Measurements from ENCODE around the gene CABP7.

Gene CABP7

DNA sequence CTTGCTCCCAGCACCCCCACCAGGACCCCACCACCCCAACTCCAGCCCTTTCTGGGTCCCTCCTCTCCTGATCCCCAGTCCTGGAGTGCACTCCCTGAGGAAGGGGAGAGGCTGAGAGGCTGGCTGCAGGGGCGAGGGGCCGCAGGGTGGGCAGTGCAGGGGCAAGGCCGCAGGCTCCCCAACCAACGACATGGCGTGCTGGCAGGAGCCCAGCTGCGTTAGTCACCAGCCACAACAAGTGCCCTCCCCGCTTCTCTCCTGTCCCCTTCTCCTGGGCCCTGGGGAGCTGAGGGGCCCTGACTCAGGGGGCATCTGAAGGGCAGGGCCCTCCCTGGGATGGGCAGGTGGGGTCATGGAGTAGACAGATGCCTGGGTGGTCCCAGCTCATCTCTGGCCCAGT is 2.3 kb downstream of the CABP7 start:
- no peaks in the 10 kb centered on the region for H3K36me3 ChIP-seq (ENCODE audit: control insufficient read depth in 5 of 5, insufficient read depth in 5 of 5, low read length in 5 of 5)
- no peak overlapping the region for H3K27ac ChIP-seq (ENCODE audit: low read depth, low read length)
- H3K9ac ChIP-seq (ENCODE audit: low read length in 5 of 5), result no peak overlapping the region
- H3K9me3 ChIP-seq (ENCODE audit: control insufficient read depth in 5 of 5, low read length in 5 of 5), result no peaks in the 10 kb centered on the region
- peaks cover 29 to 62% (median 52%) of the 10 kb centered on the region in 5 donors for H3K27me3 ChIP-seq (ENCODE audit: control insufficient read depth in 5 of 5, insufficient read depth in 4 of 5, low read length in 5 of 5)
- no peak overlapping the region for H3K4me3 ChIP-seq (ENCODE audit: low read depth in 1 of 5, low read length in 5 of 5)
- H3K4me1 ChIP-seq (ENCODE audit: control insufficient read depth in 5 of 5, insufficient read depth in 5 of 5, low read length in 5 of 5), result peaks cover 0 to 6% (median 3%) of the 10 kb centered on the region in 5 donors

DNA sequence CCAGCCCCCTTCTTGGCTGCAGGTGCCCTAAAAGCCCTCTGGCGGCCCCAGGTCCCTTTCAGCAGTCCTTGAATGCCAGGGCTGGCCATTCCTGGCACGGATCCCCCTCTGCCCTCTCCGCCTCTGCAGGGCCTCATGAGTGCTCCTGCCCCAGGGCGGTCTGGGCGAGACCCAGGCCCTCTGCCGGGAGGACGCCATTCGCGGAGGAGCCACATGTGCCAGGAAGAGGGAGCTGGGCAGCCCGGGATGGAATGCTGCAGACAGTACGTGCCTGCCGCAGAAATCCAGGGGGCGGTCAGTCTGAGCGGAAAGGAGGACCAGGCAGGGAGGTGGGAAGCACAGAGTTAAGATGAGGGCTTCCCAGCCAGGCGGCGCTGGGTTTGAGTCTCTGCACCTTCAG is 2.8 kb downstream of the CABP7 start:
- Histone ChIP-seq H3K27ac (ENCODE audit: low read depth, low read length) (no peak overlapping the region), H3K4me1 (ENCODE audit: control insufficient read depth in 5 of 5, insufficient read depth in 5 of 5, low read length in 5 of 5) (peaks cover 0 to 7% (median 3%) of the 10 kb centered on the region in 5 donors), H3K36me3 (ENCODE audit: control insufficient read depth in 5 of 5, insufficient read depth in 5 of 5, low read length in 5 of 5) (no peaks in the 10 kb centered on the region), H3K4me3 (ENCODE audit: low read depth in 1 of 5, low read length in 5 of 5) (no peak overlapping the region), H3K9me3 (ENCODE audit: control insufficient read depth in 5 of 5, low read length in 5 of 5) (no peaks in the 10 kb centered on the region), H3K27me3 (ENCODE audit: control insufficient read depth in 5 of 5, insufficient read depth in 4 of 5, low read length in 5 of 5) (peaks cover 29 to 62% (median 50%) of the 10 kb centered on the region in 5 donors), H3K9ac (ENCODE audit: low read length in 5 of 5) (no peak overlapping the region)

DNA sequence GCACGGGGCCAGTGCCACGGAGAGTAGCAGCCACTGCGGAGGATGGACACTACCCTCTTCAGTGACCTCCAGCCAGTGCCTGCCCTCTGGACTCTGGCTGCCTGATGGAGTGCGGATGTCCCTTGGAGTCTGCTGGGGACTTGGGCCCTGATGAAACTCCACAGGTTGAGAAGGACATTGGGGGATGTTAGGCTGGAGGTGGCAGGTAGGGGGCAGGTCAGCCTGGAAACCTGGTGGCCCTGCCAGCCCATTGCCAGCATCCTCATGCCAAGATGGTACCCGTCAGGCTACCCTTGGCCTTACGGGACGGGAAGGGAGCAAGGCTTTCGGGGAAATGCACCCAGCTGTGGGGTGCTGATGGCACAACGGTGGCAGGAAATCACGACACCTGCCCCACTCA is 4.0 kb downstream of the CABP7 start:
- H3K27ac ChIP-seq (ENCODE audit: low read depth, low read length), result no peak overlapping the region
- H3K4me1 ChIP-seq (ENCODE audit: control insufficient read depth in 5 of 5, insufficient read depth in 5 of 5, low read length in 5 of 5), result peaks cover 0 to 7% (median 3%) of the 10 kb centered on the region in 5 donors
- no peaks in the 10 kb centered on the region for H3K36me3 ChIP-seq (ENCODE audit: control insufficient read depth in 5 of 5, insufficient read depth in 5 of 5, low read length in 5 of 5)
- H3K9me3 ChIP-seq (ENCODE audit: control insufficient read depth in 5 of 5, low read length in 5 of 5), result no peaks in the 10 kb centered on the region
- H3K27me3 ChIP-seq (ENCODE audit: control insufficient read depth in 5 of 5, insufficient read depth in 4 of 5, low read length in 5 of 5), result peaks cover 22 to 52% (median 43%) of the 10 kb centered on the region in 5 donors
- no peak overlapping the region for H3K9ac ChIP-seq (ENCODE audit: low read length in 5 of 5)
- H3K4me3 ChIP-seq (ENCODE audit: low read depth in 1 of 5, low read length in 5 of 5), result no peak overlapping the region

DNA sequence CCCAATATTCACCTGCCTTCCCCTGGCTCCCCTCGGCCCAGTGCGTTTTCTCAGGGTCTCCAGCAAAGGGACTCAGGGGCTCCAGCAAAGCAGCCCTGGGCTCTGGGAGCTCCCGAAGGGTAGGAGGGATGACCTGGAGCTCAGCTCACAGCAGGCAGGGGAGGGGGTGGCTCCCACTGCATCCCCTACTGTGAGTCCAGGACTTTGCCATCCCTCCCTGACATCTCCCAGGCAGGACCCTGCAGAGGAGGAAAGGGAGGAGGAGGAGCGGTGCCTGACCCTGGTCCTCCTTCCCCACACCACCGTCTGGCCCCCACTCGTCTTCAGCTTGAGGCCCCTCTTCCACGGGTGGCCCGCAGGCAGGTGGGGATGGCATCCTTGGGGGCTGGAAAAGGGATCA is 5.0 kb downstream of the CABP7 start:
- H3K9me3 ChIP-seq (ENCODE audit: control insufficient read depth in 5 of 5, low read length in 5 of 5), result no peaks in the 10 kb centered on the region
- H3K27me3 ChIP-seq (ENCODE audit: control insufficient read depth in 5 of 5, insufficient read depth in 4 of 5, low read length in 5 of 5), result peaks cover 13 to 43% (median 34%) of the 10 kb centered on the region in 5 donors
- no peak overlapping the region for H3K9ac ChIP-seq (ENCODE audit: low read length in 5 of 5)
- H3K4me3 ChIP-seq (ENCODE audit: low read depth in 1 of 5, low read length in 5 of 5), result no peak overlapping the region
- H3K4me1 ChIP-seq (ENCODE audit: control insufficient read depth in 5 of 5, insufficient read depth in 5 of 5, low read length in 5 of 5), result peaks cover 0 to 3% (median 0%) of the 10 kb centered on the region in 5 donors
- peaks cover 0 to 1% (median 0%) of the 10 kb centered on the region in 5 donors for H3K36me3 ChIP-seq (ENCODE audit: control insufficient read depth in 5 of 5, insufficient read depth in 5 of 5, low read length in 5 of 5)
- no peak overlapping the region for H3K27ac ChIP-seq (ENCODE audit: low read depth, low read length)

DNA sequence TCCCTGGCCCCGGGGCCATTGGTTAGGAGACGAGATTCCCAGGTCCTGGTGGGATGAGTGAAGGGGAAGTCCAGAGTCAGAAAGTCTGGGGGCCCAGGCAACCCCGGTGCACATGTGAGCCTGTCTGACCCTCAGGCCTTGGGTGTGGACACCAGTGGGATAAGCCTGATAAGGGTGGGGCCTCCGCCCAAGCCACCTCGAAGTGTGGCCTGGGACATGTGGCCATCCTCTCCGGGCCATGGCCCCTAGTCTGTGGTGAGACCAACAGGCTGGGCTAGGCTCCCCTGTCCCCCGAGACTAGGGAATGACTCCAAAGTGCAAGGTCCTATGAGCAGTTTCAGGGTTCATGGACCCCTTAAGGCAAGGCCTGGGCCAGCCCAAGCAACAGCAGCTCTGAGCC is 6.3 kb downstream of the CABP7 start:
- Histone ChIP-seq H3K4me1 (ENCODE audit: control insufficient read depth in 5 of 5, insufficient read depth in 5 of 5, low read length in 5 of 5) (peaks cover 0 to 3% (median 0%) of the 10 kb centered on the region in 5 donors), H3K9me3 (ENCODE audit: control insufficient read depth in 5 of 5, low read length in 5 of 5) (no peaks in the 10 kb centered on the region), H3K27me3 (ENCODE audit: control insufficient read depth in 5 of 5, insufficient read depth in 4 of 5, low read length in 5 of 5) (peaks cover 13 to 39% (median 31%) of the 10 kb centered on the region in 5 donors), H3K4me3 (ENCODE audit: low read depth in 1 of 5, low read length in 5 of 5) (no peak overlapping the region), H3K36me3 (ENCODE audit: control insufficient read depth in 5 of 5, insufficient read depth in 5 of 5, low read length in 5 of 5) (peaks cover 0 to 14% (median 8%) of the 10 kb centered on the region in 5 donors), H3K9ac (ENCODE audit: low read length in 5 of 5) (no peak overlapping the region), H3K27ac (ENCODE audit: low read depth, low read length) (no peak overlapping the region)

DNA sequence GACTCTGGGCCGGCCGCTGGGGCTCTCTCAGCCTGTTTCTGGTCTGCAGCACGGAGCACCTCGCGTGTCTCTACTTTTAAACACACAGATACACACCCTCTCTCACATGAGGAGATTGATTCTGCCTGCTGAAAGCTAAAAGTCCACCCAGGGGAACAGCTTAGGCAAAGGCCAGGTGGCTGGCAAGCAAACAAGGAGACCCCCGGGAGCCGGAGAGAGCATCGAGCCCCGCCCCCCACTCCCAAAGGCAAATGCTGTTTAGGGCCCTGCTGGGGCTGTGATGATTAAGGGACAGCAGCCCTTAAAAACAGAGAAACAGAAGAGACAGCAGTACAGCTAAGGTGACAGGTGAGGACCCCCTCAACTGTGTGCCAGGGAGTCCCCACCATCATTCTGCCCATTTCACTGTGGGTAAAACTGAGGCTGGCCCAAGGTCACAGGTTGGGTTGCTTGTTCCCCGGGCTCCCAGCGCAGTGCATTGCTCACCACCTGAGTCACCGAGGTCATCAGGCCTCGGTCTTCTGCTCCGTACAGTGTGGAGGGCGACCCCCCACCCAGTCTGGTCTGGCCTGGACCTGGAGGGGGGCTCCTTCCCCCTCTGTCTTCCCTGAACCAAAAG is 6.8 kb downstream of the CABP7 start:
- no peaks in the 10 kb centered on the region for H3K9me3 ChIP-seq (ENCODE audit: control insufficient read depth in 5 of 5, low read length in 5 of 5)
- no peak overlapping the region for H3K4me3 ChIP-seq (ENCODE audit: low read depth in 1 of 5, low read length in 5 of 5)
- H3K9ac ChIP-seq (ENCODE audit: low read length in 5 of 5), result no peak overlapping the region
- no peak overlapping the region for H3K27ac ChIP-seq (ENCODE audit: low read depth, low read length)
- peaks cover 8 to 34% (median 26%) of the 10 kb centered on the region in 5 donors for H3K27me3 ChIP-seq (ENCODE audit: control insufficient read depth in 5 of 5, insufficient read depth in 4 of 5, low read length in 5 of 5)
- H3K36me3 ChIP-seq (ENCODE audit: control insufficient read depth in 5 of 5, insufficient read depth in 5 of 5, low read length in 5 of 5), result peaks cover 0 to 18% (median 12%) of the 10 kb centered on the region in 5 donors
- H3K4me1 ChIP-seq (ENCODE audit: control insufficient read depth in 5 of 5, insufficient read depth in 5 of 5, low read length in 5 of 5), result peaks cover 0 to 3% (median 0%) of the 10 kb centered on the region in 5 donors

DNA sequence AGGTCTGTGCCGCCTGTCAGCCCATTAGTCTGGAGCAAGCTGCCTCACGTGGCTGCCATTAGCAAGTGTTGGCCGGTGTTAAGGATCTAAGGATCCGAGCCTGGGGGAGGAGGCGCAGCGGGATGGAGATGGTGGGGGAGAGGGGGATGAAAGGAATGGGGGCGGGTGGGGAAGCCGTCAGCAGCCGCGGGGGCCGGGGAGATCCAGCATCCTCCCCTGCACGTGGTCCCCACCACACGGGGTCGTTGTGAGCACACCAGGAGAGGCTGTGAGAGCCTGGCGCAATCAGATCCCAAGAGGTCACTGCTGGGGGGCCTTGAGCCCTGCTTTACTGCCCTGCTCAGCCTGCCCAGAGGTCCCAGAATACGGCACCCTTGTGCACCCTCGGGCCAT is 7.3 kb downstream of the CABP7 start:
- no peak overlapping the region for H3K27ac ChIP-seq (ENCODE audit: low read depth, low read length)
- H3K36me3 ChIP-seq (ENCODE audit: control insufficient read depth in 5 of 5, insufficient read depth in 5 of 5, low read length in 5 of 5), result peaks cover 0 to 18% (median 14%) of the 10 kb centered on the region in 5 donors
- no peak overlapping the region for H3K9ac ChIP-seq (ENCODE audit: low read length in 5 of 5)
- H3K4me3 ChIP-seq (ENCODE audit: low read depth in 1 of 5, low read length in 5 of 5), result no peak overlapping the region
- no peaks in the 10 kb centered on the region for H3K9me3 ChIP-seq (ENCODE audit: control insufficient read depth in 5 of 5, low read length in 5 of 5)
- peaks cover 0 to 3% (median 0%) of the 10 kb centered on the region in 5 donors for H3K4me1 ChIP-seq (ENCODE audit: control insufficient read depth in 5 of 5, insufficient read depth in 5 of 5, low read length in 5 of 5)
- peaks cover 7 to 29% (median 22%) of the 10 kb centered on the region in 5 donors for H3K27me3 ChIP-seq (ENCODE audit: control insufficient read depth in 5 of 5, insufficient read depth in 4 of 5, low read length in 5 of 5)

DNA sequence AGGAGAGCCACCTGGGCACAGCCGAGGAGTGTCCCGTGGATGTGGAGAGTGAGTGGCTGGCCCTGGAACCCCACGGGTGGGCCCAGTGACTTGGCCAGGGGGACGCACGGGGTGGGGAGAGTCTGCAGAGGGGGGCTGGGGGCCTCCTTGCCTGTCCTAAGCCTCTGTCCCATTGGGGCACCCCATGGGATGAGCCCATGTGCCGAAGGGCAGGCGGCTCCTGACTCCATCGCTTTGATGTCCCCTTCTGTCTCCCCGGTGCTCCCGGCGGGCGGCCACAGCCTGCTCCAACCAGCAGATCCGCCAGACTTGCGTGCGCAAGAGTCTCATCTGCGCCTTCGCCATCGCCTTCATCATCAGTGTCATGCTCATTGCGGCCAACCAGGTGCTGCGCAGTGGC is 9.4 kb downstream of the CABP7 start:
- Histone ChIP-seq H3K4me1 (ENCODE audit: control insufficient read depth in 5 of 5, insufficient read depth in 5 of 5, low read length in 5 of 5) (peaks cover 0 to 15% (median 4%) of the 10 kb centered on the region in 5 donors), H3K9me3 (ENCODE audit: control insufficient read depth in 5 of 5, low read length in 5 of 5) (no peaks in the 10 kb centered on the region), H3K9ac (ENCODE audit: low read length in 5 of 5) (no peak overlapping the region), H3K4me3 (ENCODE audit: low read depth in 1 of 5, low read length in 5 of 5) (no peak overlapping the region), H3K36me3 (ENCODE audit: control insufficient read depth in 5 of 5, insufficient read depth in 5 of 5, low read length in 5 of 5) (peaks cover 0 to 30% (median 18%) of the 10 kb centered on the region in 5 donors), H3K27me3 (ENCODE audit: control insufficient read depth in 5 of 5, insufficient read depth in 4 of 5, low read length in 5 of 5) (peaks cover 0 to 16% (median 7%) of the 10 kb centered on the region in 5 donors), H3K27ac (ENCODE audit: low read depth, low read length) (no peak overlapping the region)

DNA sequence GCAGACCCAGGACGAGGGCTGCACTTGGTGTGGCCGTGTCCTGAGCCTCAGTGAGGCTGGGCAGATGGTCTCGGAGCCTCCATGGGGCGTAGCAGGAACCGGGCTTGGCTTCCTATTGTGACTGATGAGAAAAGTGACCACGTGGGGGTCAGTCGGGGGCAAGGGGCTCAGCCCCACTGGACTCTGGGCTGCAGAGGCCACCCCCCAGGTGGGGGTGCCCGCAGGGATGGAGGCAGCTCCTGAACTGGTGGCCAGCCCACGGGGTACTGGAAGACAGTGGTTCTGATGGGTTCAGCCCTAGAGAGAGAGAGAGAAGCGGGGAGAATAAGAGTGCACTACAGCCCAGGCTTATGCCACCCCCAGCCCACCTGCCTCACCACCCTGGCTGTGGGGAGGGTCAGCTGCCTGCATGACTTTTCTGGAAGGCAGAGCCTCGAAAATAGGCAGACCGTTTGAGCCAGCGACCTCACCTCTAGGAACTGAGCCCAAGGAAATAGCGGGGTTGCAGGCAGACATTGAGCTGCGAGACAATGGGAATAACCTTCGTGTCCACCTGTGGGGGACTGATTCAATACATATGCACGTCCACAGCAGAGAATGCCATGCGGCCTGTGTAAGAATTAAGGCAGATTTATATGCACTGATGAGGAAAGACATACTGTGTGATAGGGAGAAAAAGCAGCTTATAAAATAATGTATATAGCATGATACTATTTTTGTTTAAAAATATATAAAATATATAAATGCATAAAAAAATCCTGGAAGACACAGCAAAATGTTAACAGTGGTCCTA is 11.5 kb downstream of the CABP7 start:
- peaks cover 0 to 44% (median 29%) of the 10 kb centered on the region in 5 donors for H3K36me3 ChIP-seq (ENCODE audit: control insufficient read depth in 5 of 5, insufficient read depth in 5 of 5, low read length in 5 of 5)

DNA sequence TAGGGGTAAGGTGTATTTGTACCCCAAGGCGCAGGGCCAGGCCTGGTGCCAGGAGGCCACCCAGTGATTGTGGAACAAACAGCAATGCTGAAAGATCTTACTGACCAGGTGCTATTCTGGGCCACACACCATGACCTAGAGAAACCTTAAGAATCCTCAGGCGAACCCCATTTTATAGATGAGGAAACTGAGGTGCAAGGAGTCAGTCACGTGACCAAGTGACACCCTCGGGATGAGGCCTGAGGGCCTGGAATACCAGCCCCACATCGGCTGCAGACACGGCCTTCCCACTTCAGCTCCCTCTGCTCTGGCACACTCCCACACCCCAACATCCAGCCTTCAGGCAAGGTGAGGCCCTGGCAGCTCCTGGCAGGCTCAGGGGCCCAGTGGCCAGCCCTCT is 13.1 kb downstream of the CABP7 start:
- Histone ChIP-seq H3K27me3 (ENCODE audit: control insufficient read depth in 5 of 5, insufficient read depth in 4 of 5, low read length in 5 of 5) (no peaks in the 10 kb centered on the region), H3K9ac (ENCODE audit: low read length in 5 of 5) (no peak overlapping the region), H3K4me3 (ENCODE audit: low read depth in 1 of 5, low read length in 5 of 5) (no peak overlapping the region), H3K27ac (ENCODE audit: low read depth, low read length) (no peak overlapping the region), H3K4me1 (ENCODE audit: control insufficient read depth in 5 of 5, insufficient read depth in 5 of 5, low read length in 5 of 5) (peaks cover 0 to 16% (median 5%) of the 10 kb centered on the region in 5 donors), H3K36me3 (ENCODE audit: control insufficient read depth in 5 of 5, insufficient read depth in 5 of 5, low read length in 5 of 5) (peaks cover 0 to 50% (median 33%) of the 10 kb centered on the region in 5 donors), H3K9me3 (ENCODE audit: control insufficient read depth in 5 of 5, low read length in 5 of 5) (no peaks in the 10 kb centered on the region)

More for the DNA sequence above, 11.5 kb downstream of the CABP7 start:
- Histone ChIP-seq H3K4me1 (ENCODE audit: control insufficient read depth in 5 of 5, insufficient read depth in 5 of 5, low read length in 5 of 5) (peaks cover 0 to 15% (median 4%) of the 10 kb centered on the region in 5 donors), H3K27ac (ENCODE audit: low read depth, low read length) (no peak overlapping the region), H3K9me3 (ENCODE audit: control insufficient read depth in 5 of 5, low read length in 5 of 5) (no peaks in the 10 kb centered on the region), H3K9ac (ENCODE audit: low read length in 5 of 5) (no peak overlapping the region), H3K27me3 (ENCODE audit: control insufficient read depth in 5 of 5, insufficient read depth in 4 of 5, low read length in 5 of 5) (peaks cover 0 to 6% (median 0%) of the 10 kb centered on the region in 5 donors), H3K4me3 (ENCODE audit: low read depth in 1 of 5, low read length in 5 of 5) (no peak overlapping the region)

Data from subcutaneous abdominal adipose tissue (tissue), 5 donors.